IMR-90 (cell line): ENCODE results near the gene AKT3.

ENCODE experiments used
- BHLHE40 ChIP-seq: fragments of 150-350 bp; IDR thresholded peaks from 2 replicates; pipeline ENCODE4 v1.6.1; 2016; ENCODE audit warnings: mild to moderate bottlenecking, low read depth, low read length
- CEBPB ChIP-seq: IDR thresholded peaks from 2 replicates; pipeline ENCODE4 v1.6.1; 2012; ENCODE audit warnings: low read depth, low read length, improper control_type of control experiment
- CTCF ChIP-seq: conservative IDR thresholded peaks from 2 replicates; pipeline ENCODE4 v1.5.1; 2012; ENCODE audit warnings: mild to moderate bottlenecking, low read depth, low read length, improper control_type of control experiment
- ELK1 ChIP-seq: fragments of 150-350 bp; IDR thresholded peaks from 2 replicates; pipeline ENCODE4 v1.6.1; 2016; ENCODE audit warnings: low read depth, mild to moderate bottlenecking, low read length, moderate library complexity, borderline replicate concordance
- FOS ChIP-seq: fragments of 150-350 bp; IDR thresholded peaks from 2 replicates; pipeline ENCODE4 v1.6.1; 2016; ENCODE audit warnings: low read depth, low read length
- MXI1 ChIP-seq: IDR thresholded peaks from 2 replicates; pipeline ENCODE4 v1.6.1; 2012; ENCODE audit warnings: low read depth, mild to moderate bottlenecking, low read length, moderate library complexity, borderline replicate concordance
- NFE2L2 ChIP-seq: fragments of 150-350 bp; IDR thresholded peaks from 2 replicates; pipeline ENCODE4 v1.6.1; 2016; ENCODE audit warnings: low read depth, mild to moderate bottlenecking, low read length
- POLR2A ChIP-seq: IDR thresholded peaks from 2 replicates; pipeline ENCODE4 v1.6.1; 2012; ENCODE audit warnings: mild to moderate bottlenecking, low read depth, low read length
- RAD21 ChIP-seq: IDR thresholded peaks from 2 replicates; pipeline ENCODE4 v1.6.1; 2012; ENCODE audit warnings: low read length, improper control_type of control experiment
- RCOR1 ChIP-seq: IDR thresholded peaks from 2 replicates; pipeline ENCODE4 v1.6.1; 2012; ENCODE audit warnings: mild to moderate bottlenecking, low read length, improper control_type of control experiment; ENCODE audit not compliant: insufficient replicate concordance
- SMC3 ChIP-seq: fragments of 150-350 bp; IDR thresholded peaks from 2 replicates; pipeline ENCODE4 v1.6.1; 2016; ENCODE audit warnings: low read depth, mild to moderate bottlenecking, antibody characterized with exemption, low read length, moderate library complexity
- USF2 ChIP-seq: fragments of 150-350 bp; IDR thresholded peaks from 2 replicates; pipeline ENCODE4 v1.6.1; 2017; ENCODE audit warnings: mild to moderate bottlenecking, antibody characterized with exemption, low read length, low read depth

GRCh38 chr1:243585982-243586381, 264.1 kb downstream of the AKT3 start:
- no peak for TF ChIP-seq CTCF
- no peak for TF ChIP-seq POLR2A
- no peak for TF ChIP-seq NFE2L2
- no peak for TF ChIP-seq CEBPB
- TF ChIP-seq RCOR1: no peak
- no peak for TF ChIP-seq RAD21
- no peak for TF ChIP-seq USF2
- no peak for TF ChIP-seq ELK1
- no peak for TF ChIP-seq BHLHE40
- no peak for TF ChIP-seq MXI1
- TF ChIP-seq SMC3: no peak
- no peak for TF ChIP-seq FOS
